ENCODE results near the gene ENTPD5.

DNA sequence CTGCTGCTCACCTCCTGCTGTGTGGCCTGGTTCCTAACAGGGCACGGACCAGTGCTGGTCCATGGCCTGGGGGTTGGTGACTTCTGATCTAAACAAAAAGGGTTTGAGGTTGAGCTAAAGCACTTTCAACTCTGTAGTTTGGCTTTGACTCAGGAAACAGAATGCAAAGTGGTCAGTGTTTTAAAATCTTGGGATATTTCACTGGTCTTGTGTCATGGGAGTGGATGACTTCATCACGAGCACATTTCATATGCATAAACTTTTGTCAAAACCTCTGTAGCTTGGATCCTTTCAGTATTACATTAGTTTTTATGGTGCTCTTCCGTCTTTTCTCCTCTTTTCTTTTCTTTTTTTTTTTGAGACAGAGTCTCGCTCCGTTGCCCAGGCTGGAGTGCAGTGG is 94.8 kb downstream of the ENTPD5 start:
- TF ChIP-seq, protein P1, sequence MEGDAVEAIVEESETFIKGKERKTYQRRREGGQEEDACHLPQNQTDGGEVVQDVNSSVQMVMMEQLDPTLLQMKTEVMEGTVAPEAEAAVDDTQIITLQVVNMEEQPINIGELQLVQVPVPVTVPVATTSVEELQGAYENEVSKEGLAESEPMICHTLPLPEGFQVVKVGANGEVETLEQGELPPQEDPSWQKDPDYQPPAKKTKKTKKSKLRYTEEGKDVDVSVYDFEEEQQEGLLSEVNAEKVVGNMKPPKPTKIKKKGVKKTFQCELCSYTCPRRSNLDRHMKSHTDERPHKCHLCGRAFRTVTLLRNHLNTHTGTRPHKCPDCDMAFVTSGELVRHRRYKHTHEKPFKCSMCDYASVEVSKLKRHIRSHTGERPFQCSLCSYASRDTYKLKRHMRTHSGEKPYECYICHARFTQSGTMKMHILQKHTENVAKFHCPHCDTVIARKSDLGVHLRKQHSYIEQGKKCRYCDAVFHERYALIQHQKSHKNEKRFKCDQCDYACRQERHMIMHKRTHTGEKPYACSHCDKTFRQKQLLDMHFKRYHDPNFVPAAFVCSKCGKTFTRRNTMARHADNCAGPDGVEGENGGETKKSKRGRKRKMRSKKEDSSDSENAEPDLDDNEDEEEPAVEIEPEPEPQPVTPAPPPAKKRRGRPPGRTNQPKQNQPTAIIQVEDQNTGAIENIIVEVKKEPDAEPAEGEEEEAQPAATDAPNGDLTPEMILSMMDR (conservative IDR thresholded peaks at IDR 0.05): no peak
- no peak for TF ChIP-seq ZFX (IDR thresholded peaks at IDR 0.05)
